GM23338 (cell line): ENCODE measurements around the gene OLIG1. TPM values are rescaled to one million over a fixed set of nuclear protein-coding genes. Genes with fewer than 3 reads are reported as not detected.
A peak's percentile ranks its signal among the peaks of the same experiment; 100 is the strongest.

Experiments used
- ATAC-seq: fragments of 200-7000 bp; cut with Tn5 transposase; 3 replicates; pipeline ENCODE4 v1.9.1; 2020
- DNase-seq: peaks from one replicate; pipeline ENCODE4 v3.0.0-alpha.2; 2015; ENCODE audit warnings: low spot score
- H2AFZ ChIP-seq: fragments of 200-600 bp; sonication (generic); 2 replicates; pipeline ENCODE4 v1.8.0; 2016; ENCODE audit warnings: antibody characterized with exemption, mild to moderate bottlenecking, moderate library complexity
- H3F3A ChIP-seq: fragments of 200-600 bp; sonication (generic); replicated peaks from 2 replicates; pipeline ENCODE4 v1.8.0; 2017; ENCODE audit warnings: antibody characterized with exemption, mixed run types, low read depth
- H3K27ac ChIP-seq: fragments of 200-600 bp; sonication (generic); 2 replicates; pipeline ENCODE4 v1.6.1; 2016; ENCODE audit warnings: low read depth
- H3K27me3 ChIP-seq: fragments of 200-600 bp; sonication (generic); 2 replicates; pipeline ENCODE4 v1.8.0; 2016; ENCODE audit warnings: mild to moderate bottlenecking, mixed run types, moderate library complexity; ENCODE audit not compliant: insufficient read depth
- H3K36me3 ChIP-seq: fragments of 200-600 bp; sonication (generic); 2 replicates; pipeline ENCODE4 v1.8.0; 2016; ENCODE audit warnings: mild to moderate bottlenecking; ENCODE audit not compliant: insufficient read depth
- H3K4me1 ChIP-seq: fragments of 200-600 bp; sonication (generic); 2 replicates; pipeline ENCODE4 v1.8.0; 2016; ENCODE audit warnings: mild to moderate bottlenecking, moderate library complexity; ENCODE audit not compliant: insufficient read depth
- H3K4me2 ChIP-seq: fragments of 200-600 bp; sonication (generic); 2 replicates; pipeline ENCODE4 v1.7.1; 2017; ENCODE audit warnings: mixed run types
- H3K4me3 ChIP-seq: fragments of 200-600 bp; sonication (generic); 2 replicates; pipeline ENCODE4 v1.6.1; 2016; ENCODE audit warnings: mixed run types
- H3K79me2 ChIP-seq: fragments of 200-600 bp; sonication (generic); replicated peaks from 2 replicates; pipeline ENCODE4 v1.8.0; 2017; ENCODE audit warnings: mild to moderate bottlenecking; ENCODE audit not compliant: insufficient read depth
- H3K9me2 ChIP-seq: fragments of 200-600 bp; sonication (generic); 2 replicates; pipeline ENCODE4 v1.8.0; 2017; ENCODE audit not compliant: insufficient read depth
- H4K20me1 ChIP-seq: fragments of 200-600 bp; sonication (generic); replicated peaks from 2 replicates; pipeline ENCODE4 v1.8.0; 2017; ENCODE audit warnings: mild to moderate bottlenecking; ENCODE audit not compliant: insufficient read depth
- H3K27ac Mint-ChIP-seq: 2 replicates; pipeline ENCODE4 v1.8.0; 2020; ENCODE audit warnings: inconsistent platforms, mild to moderate bottlenecking, moderate library complexity, mixed read lengths
- H3K27me3 Mint-ChIP-seq: 3 replicates; pipeline ENCODE4 v1.8.0; 2022; ENCODE audit warnings: low read depth, mild to moderate bottlenecking, moderate library complexity, mixed read lengths, inconsistent platforms; ENCODE audit not compliant: insufficient read depth, poor library complexity
- H3K36me3 Mint-ChIP-seq: 3 replicates; pipeline ENCODE4 v1.8.0; 2021; ENCODE audit warnings: low read depth, mild to moderate bottlenecking, inconsistent platforms, moderate library complexity, mixed read lengths
- H3K4me1 Mint-ChIP-seq: 3 replicates; pipeline ENCODE4 v1.8.0; 2020; ENCODE audit warnings: mild to moderate bottlenecking, inconsistent platforms, mixed read lengths
- H3K4me3 Mint-ChIP-seq: 3 replicates; pipeline ENCODE4 v1.8.0; 2021; ENCODE audit warnings: moderate library complexity, mild to moderate bottlenecking, inconsistent platforms, mixed read lengths
- H3K9me3 Mint-ChIP-seq: 3 replicates; pipeline ENCODE4 v1.8.0; 2020; ENCODE audit warnings: moderate library complexity, mild to moderate bottlenecking, inconsistent platforms, mixed read lengths
- CREB1 ChIP-seq: fragments of 250-450 bp; sonication (Bioruptor Pico); IDR thresholded peaks from 2 replicates; pipeline ENCODE4 v1.5.0; 2020; ENCODE audit warnings: low read depth, mild to moderate bottlenecking, moderate library complexity
- EZH2 ChIP-seq: fragments of 200-600 bp; sonication (generic); IDR thresholded peaks from one replicate; pipeline ENCODE4 v1.8.0; 2017; ENCODE audit warnings: antibody characterized with exemption, mild to moderate bottlenecking, low read depth; ENCODE audit not compliant: unreplicated experiment
- EZH2phosphoT487 ChIP-seq: fragments of 200-600 bp; sonication (generic); IDR thresholded peaks from one replicate; pipeline ENCODE4 v1.8.1; 2018; ENCODE audit warnings: antibody characterized with exemption; ENCODE audit not compliant: unreplicated experiment
- JUNB ChIP-seq: IDR thresholded peaks from one replicate; pipeline ENCODE4 v1.6.1; 2016; ENCODE audit warnings: antibody characterized with exemption; ENCODE audit not compliant: unreplicated experiment
- POLR2AphosphoS5 ChIP-seq: IDR thresholded peaks from 2 replicates; pipeline ENCODE4 v1.6.1; 2016; ENCODE audit warnings: antibody characterized with exemption, low read depth
- polyA plus RNA-seq: library from polyadenylated mRNA; unstranded; fragments of >200 nt; fragmentation: Nextera tagmentation; extraction: Ambion mirVana; gene quantifications from 2 replicates; pipeline ENCODE4 v1.2.1, GENCODE V29; 2016
- total RNA-seq: library from RNA; depleted of rRNA; stranded (reverse); fragments of >200 nt; shearing (Covaris generic); gene quantifications from 2 replicates; pipeline ENCODE4 v1.2.3, GENCODE V29; 2014
- TF ChIP-seq, protein P1 (sequence below): IDR thresholded peaks from 2 replicates; pipeline ENCODE4 v1.6.1; 2016; ENCODE audit warnings: antibody characterized with exemption
- TF ChIP-seq, protein P2 (sequence below): IDR thresholded peaks from one replicate; pipeline ENCODE4 v1.6.1; 2018; ENCODE audit warnings: antibody characterized with exemption; ENCODE audit not compliant: unreplicated experiment

OLIG1 gene
- total and polyA plus RNA-seq, 2 experiments from 2014 or later = 0.14 to 0.81 TPM

DNA sequence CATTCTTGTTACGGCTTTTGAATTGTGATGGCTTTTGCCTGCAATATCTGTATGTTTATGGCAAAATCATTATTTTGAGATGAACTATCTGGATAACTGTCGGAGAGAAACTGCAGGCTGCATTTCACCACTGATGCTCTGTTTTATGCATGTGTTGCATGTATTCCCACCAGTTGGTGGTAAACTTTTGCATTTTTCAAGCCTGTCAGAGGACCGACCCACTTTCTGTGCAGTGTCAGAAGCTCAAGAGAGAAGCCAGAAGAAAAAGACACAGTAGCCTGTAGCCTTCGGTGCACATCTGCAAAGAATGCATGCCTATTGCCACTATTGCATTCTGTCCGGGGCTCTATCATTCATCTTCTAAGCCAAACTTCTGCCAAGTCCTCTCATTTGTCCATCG is 41.6 kb downstream of the OLIG1 start:
- ATAC-seq (no peak), DNase-seq (no peak)
- Histone ChIP-seq H4K20me1 (no peaks in the 10 kb centered on the region), H3K27ac (no peak overlapping the region), H3K36me3 (no peaks in the 10 kb centered on the region), H3K4me1 (peaks cover 67% of the 10 kb centered on the region), H3K79me2 (no peaks in the 10 kb centered on the region), H3K9me2 (no peaks in the 10 kb centered on the region), H3K4me2 (0 out of 2 replicates have a peak overlapping the region, but pooled peaks have one; percentile 52), H2AFZ (no peak overlapping the region), H3K4me3 (no peak overlapping the region), H3F3A (peaks cover 3% of the 10 kb centered on the region; the same call in 1 of the 2 replicates), H3K27me3 (peaks cover 42% of the 10 kb centered on the region)
- H3K4me1 Mint-ChIP-seq = peaks cover 64% of the 10 kb centered on the region
- no peak overlapping the region for H3K4me3 Mint-ChIP-seq
- TF ChIP-seq EZH2phosphoT487 = no peak
- TF ChIP-seq, protein P1, sequence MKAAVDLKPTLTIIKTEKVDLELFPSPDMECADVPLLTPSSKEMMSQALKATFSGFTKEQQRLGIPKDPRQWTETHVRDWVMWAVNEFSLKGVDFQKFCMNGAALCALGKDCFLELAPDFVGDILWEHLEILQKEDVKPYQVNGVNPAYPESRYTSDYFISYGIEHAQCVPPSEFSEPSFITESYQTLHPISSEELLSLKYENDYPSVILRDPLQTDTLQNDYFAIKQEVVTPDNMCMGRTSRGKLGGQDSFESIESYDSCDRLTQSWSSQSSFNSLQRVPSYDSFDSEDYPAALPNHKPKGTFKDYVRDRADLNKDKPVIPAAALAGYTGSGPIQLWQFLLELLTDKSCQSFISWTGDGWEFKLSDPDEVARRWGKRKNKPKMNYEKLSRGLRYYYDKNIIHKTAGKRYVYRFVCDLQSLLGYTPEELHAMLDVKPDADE = no peak
- no peak overlapping the region for H3K27ac Mint-ChIP-seq
- no peaks in the 10 kb centered on the region for H3K9me3 Mint-ChIP-seq
- H3K27me3 Mint-ChIP-seq = peaks cover 14% of the 10 kb centered on the region
- no peaks in the 10 kb centered on the region for H3K36me3 Mint-ChIP-seq

DNA sequence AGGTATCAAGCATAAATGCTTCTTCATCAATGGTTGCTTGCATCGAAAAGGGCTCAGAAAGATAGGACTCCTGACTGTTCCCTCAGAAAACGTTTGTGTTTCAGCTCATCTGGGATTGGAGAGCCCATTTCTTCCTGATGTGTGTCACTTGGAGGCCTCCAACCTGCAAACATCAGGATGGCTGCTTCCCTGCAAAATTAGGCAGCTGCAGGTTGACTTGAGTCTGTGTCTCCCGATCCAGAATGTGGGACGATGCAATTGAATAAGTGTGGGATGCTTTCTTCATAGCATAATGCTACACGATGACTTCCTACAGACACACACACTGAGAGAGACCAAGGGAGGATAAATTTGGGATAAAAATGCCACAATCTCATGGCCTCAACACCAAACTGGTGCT is 42.2 kb downstream of the OLIG1 start:
- no peak for ATAC-seq
- peaks cover 68% of the 10 kb centered on the region for H3K4me1 Mint-ChIP-seq

DNA sequence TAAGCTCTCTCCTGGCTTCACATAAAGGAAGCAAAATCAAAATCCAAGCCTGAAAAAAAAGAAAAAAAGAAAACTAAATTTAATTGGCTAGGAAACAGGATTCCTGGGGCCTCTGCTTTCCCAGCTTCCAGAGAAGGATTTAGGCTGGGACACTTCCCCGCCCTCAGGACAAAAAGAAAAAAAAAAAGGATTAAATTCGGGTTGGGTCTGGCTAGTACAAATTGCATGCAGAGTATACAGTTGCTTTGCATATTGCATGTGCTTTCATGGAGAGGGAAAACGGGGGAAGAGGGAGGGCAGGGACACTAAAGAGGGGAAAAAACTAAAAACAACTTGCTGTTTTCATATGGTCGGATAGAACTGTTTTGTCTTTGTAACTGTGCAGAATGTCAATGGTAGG is 42.7 kb downstream of the OLIG1 start:
- no peak for DNase-seq
- Mint-ChIP-seq H3K4me1 (peaks cover 74% of the 10 kb centered on the region), H3K27ac (no peak overlapping the region), H3K27me3 (peaks cover 15% of the 10 kb centered on the region), H3K9me3 (no peaks in the 10 kb centered on the region), H3K4me3 (no peak overlapping the region; the same call in 2 of the 3 replicates), H3K36me3 (no peaks in the 10 kb centered on the region)
- H2AFZ ChIP-seq = peak overlapping the region; percentile 60; the same call in 1 of the 2 replicates
- no peaks in the 10 kb centered on the region for H3K79me2 ChIP-seq
- TF ChIP-seq, protein P2, sequence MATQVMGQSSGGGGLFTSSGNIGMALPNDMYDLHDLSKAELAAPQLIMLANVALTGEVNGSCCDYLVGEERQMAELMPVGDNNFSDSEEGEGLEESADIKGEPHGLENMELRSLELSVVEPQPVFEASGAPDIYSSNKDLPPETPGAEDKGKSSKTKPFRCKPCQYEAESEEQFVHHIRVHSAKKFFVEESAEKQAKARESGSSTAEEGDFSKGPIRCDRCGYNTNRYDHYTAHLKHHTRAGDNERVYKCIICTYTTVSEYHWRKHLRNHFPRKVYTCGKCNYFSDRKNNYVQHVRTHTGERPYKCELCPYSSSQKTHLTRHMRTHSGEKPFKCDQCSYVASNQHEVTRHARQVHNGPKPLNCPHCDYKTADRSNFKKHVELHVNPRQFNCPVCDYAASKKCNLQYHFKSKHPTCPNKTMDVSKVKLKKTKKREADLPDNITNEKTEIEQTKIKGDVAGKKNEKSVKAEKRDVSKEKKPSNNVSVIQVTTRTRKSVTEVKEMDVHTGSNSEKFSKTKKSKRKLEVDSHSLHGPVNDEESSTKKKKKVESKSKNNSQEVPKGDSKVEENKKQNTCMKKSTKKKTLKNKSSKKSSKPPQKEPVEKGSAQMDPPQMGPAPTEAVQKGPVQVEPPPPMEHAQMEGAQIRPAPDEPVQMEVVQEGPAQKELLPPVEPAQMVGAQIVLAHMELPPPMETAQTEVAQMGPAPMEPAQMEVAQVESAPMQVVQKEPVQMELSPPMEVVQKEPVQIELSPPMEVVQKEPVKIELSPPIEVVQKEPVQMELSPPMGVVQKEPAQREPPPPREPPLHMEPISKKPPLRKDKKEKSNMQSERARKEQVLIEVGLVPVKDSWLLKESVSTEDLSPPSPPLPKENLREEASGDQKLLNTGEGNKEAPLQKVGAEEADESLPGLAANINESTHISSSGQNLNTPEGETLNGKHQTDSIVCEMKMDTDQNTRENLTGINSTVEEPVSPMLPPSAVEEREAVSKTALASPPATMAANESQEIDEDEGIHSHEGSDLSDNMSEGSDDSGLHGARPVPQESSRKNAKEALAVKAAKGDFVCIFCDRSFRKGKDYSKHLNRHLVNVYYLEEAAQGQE = no peak
- no peak for TF ChIP-seq JUNB
- peak overlapping the region; percentile 52 for H3K4me2 ChIP-seq
- H3K9me2 ChIP-seq = no peaks in the 10 kb centered on the region
- H4K20me1 ChIP-seq = no peaks in the 10 kb centered on the region
- peaks cover 42% of the 10 kb centered on the region for H3K27me3 ChIP-seq
- H3F3A ChIP-seq = peaks cover 3% of the 10 kb centered on the region; the same call in 1 of the 2 replicates
- H3K4me1 ChIP-seq = peaks cover 76% of the 10 kb centered on the region
- no peaks in the 10 kb centered on the region for H3K36me3 ChIP-seq
- H3K4me3 ChIP-seq = no peak overlapping the region
- ATAC-seq = no peak
- no peak overlapping the region for H3K27ac ChIP-seq

More for the DNA sequence above, 42.2 kb downstream of the OLIG1 start:
- Histone ChIP-seq H3K9me2 (no peaks in the 10 kb centered on the region), H3F3A (peaks cover 3% of the 10 kb centered on the region; the same call in 1 of the 2 replicates), H3K27me3 (peaks cover 42% of the 10 kb centered on the region), H4K20me1 (no peaks in the 10 kb centered on the region), H3K4me1 (peaks cover 71% of the 10 kb centered on the region), H2AFZ (peak overlapping the region; percentile 60; the same call in 1 of the 2 replicates), H3K27ac (no peak overlapping the region), H3K79me2 (no peaks in the 10 kb centered on the region), H3K36me3 (no peaks in the 10 kb centered on the region), H3K4me2 (peak overlapping the region; percentile 52), H3K4me3 (no peak overlapping the region)
- no peak for DNase-seq
- H3K36me3 Mint-ChIP-seq = no peaks in the 10 kb centered on the region
- H3K27me3 Mint-ChIP-seq = peaks cover 14% of the 10 kb centered on the region
- no peaks in the 10 kb centered on the region for H3K9me3 Mint-ChIP-seq
- no peak overlapping the region for H3K27ac Mint-ChIP-seq
- H3K4me3 Mint-ChIP-seq = no peak overlapping the region
- TF ChIP-seq CREB1 (CRISPR knock-in tag) (no peak), JUNB (no peak), EZH2 (no peak), POLR2AphosphoS5 (no peak)
